Measurements from ENCODE around the gene HMGB2. TPM values are rescaled to one million over a fixed set of nuclear protein-coding genes. Genes with fewer than 3 reads are reported as not detected.

Gene HMGB2
- total RNA-seq, 4 donors from 2014 or later = 9.4 to 34.9 (median 29.1) TPM

GRCh38 chr4:173288296-173288695 is 45.9 kb downstream of the HMGB2 start:
- 67 to 75% methylated on average over 1 to 4 of the region's 4 CpGs for WGBS, 2 donors (ENCODE audit: low coverage in 1 of 2)
- H3K4me3 ChIP-seq = no peak overlapping the region
- H3K27ac ChIP-seq = no peak overlapping the region
- in situ Hi-C loops (cut with MboI; ENCODE audit: low pct_ligation_motif_present in 1 of 4, low pct_unique_long_range_greater_than_20kb in 1 of 4, low sequenced_read_pairs in 3 of 4) = no loop called here
- intact Hi-C loops (cut with DNase I; ENCODE audit: low total_unique reads) = no loop called here
- H3K36me3 ChIP-seq = peaks cover 0 to 9% (median 4%) of the 10 kb centered on the region in 4 donors
- H3K4me1 ChIP-seq = peaks cover 0 to 14% (median 4%) of the 10 kb centered on the region in 4 donors
- TF ChIP-seq CTCF (IDR thresholded peaks at IDR 0.05) = peak; percentile 43 to 52 (median 51)
- TF ChIP-seq POLR2A (IDR thresholded peaks at IDR 0.05) = no peak
- DNase-seq = peak; percentile 70
- H3K9me3 ChIP-seq = peaks cover 15 to 21% of the 10 kb centered on the region in 2 donors
- no peaks in the 10 kb centered on the region for H3K27me3 ChIP-seq

- TF ChIP-seq EP300 (IDR thresholded peaks at IDR 0.05; ENCODE audit: low read depth) (no peak), POLR2AphosphoS5 (IDR thresholded peaks at IDR 0.05) (no peak), POLR2A (IDR thresholded peaks at IDR 0.05) (no peak), CTCF (IDR thresholded peaks at IDR 0.05) (no peak)
- WGBS, 2 donors (ENCODE audit: low coverage in 1 of 2) = 100% methylated on average over 2 of the region's 2 CpGs; no CpG with 5 or more reads in 1 of the 2 donors
Measured at GRCh38 chr4:173287486-173287885, 46.7 kb downstream of the HMGB2 start.

GRCh38 chr4:173284463-173284862 is 49.7 kb downstream of the HMGB2 start:
- no peak for TF ChIP-seq POLR2A (IDR thresholded peaks at IDR 0.05)
- no peak overlapping the region for H3K4me3 ChIP-seq
- peaks cover 15 to 21% of the 10 kb centered on the region in 2 donors for H3K9me3 ChIP-seq
- intact Hi-C loops (cut with DNase I; ENCODE audit: low total_unique reads) = no loop called here
- no peaks in the 10 kb centered on the region for H3K27me3 ChIP-seq
- H3K36me3 ChIP-seq = peaks cover 0 to 9% (median 4%) of the 10 kb centered on the region in 4 donors
- H3K27ac ChIP-seq = no peak overlapping the region
- in situ Hi-C loops (cut with MboI; ENCODE audit: low pct_ligation_motif_present in 1 of 4, low pct_unique_long_range_greater_than_20kb in 1 of 4, low sequenced_read_pairs in 3 of 4) = no loop called here
- no peak for DNase-seq
- peaks cover 0 to 9% (median 2%) of the 10 kb centered on the region in 4 donors for H3K4me1 ChIP-seq

More at GRCh38 chr4:173287486-173287885, 46.7 kb downstream of the HMGB2 start:
- H3K4me1 ChIP-seq = peaks cover 0 to 14% (median 4%) of the 10 kb centered on the region in 4 donors
- no peak overlapping the region for H3K27ac ChIP-seq
- intact Hi-C loops (cut with DNase I; ENCODE audit: low total_unique reads) (no loop called here), in situ Hi-C loops (cut with MboI; ENCODE audit: low pct_ligation_motif_present in 1 of 4, low pct_unique_long_range_greater_than_20kb in 1 of 4, low sequenced_read_pairs in 3 of 4) (no loop called here)
- H3K4me3 ChIP-seq = no peak overlapping the region
- DNase-seq = no peak
- peaks cover 15 to 21% of the 10 kb centered on the region in 2 donors for H3K9me3 ChIP-seq
- H3K36me3 ChIP-seq = peaks cover 0 to 9% (median 4%) of the 10 kb centered on the region in 4 donors
- no peaks in the 10 kb centered on the region for H3K27me3 ChIP-seq

GRCh38 chr4:173282626-173283025 is 51.5 kb downstream of the HMGB2 start:
- no peak overlapping the region for H3K4me3 ChIP-seq
- WGBS, 2 donors (ENCODE audit: low coverage in 1 of 2) = 90 to 91% methylated on average over 3 of the region's 3 CpGs
- H3K36me3 ChIP-seq = peaks cover 0 to 9% (median 4%) of the 10 kb centered on the region in 4 donors
- H3K4me1 ChIP-seq = no peaks in the 10 kb centered on the region
- in situ Hi-C loops (cut with MboI; ENCODE audit: low pct_ligation_motif_present in 1 of 4, low pct_unique_long_range_greater_than_20kb in 1 of 4, low sequenced_read_pairs in 3 of 4) = no loop called here
- no peak for DNase-seq
- no peak overlapping the region for H3K27ac ChIP-seq
- TF ChIP-seq POLR2AphosphoS5 (IDR thresholded peaks at IDR 0.05) (no peak), CTCF (IDR thresholded peaks at IDR 0.05) (no peak), EP300 (IDR thresholded peaks at IDR 0.05; ENCODE audit: low read depth) (no peak), POLR2A (IDR thresholded peaks at IDR 0.05) (no peak)
- no peaks in the 10 kb centered on the region for H3K27me3 ChIP-seq
- peaks cover 15 to 21% of the 10 kb centered on the region in 2 donors for H3K9me3 ChIP-seq
- intact Hi-C loops (cut with DNase I; ENCODE audit: low total_unique reads) = no loop called here

- in situ Hi-C loops (cut with MboI; ENCODE audit: low pct_ligation_motif_present in 1 of 4, low pct_unique_long_range_greater_than_20kb in 1 of 4, low sequenced_read_pairs in 3 of 4) (no loop called here), intact Hi-C loops (cut with DNase I; ENCODE audit: low total_unique reads) (no loop called here)
- no peak overlapping the region for H3K4me3 ChIP-seq
- no peaks in the 10 kb centered on the region for H3K4me1 ChIP-seq
- no peaks in the 10 kb centered on the region for H3K27me3 ChIP-seq
- no peak for DNase-seq
- no peak overlapping the region for H3K27ac ChIP-seq
- WGBS, 2 donors (ENCODE audit: low coverage in 1 of 2) = 83 to 93% methylated on average over 2 to 4 of the region's 4 CpGs
- peaks cover 15 to 21% of the 10 kb centered on the region in 2 donors for H3K9me3 ChIP-seq
- H3K36me3 ChIP-seq = peaks cover 0 to 8% (median 4%) of the 10 kb centered on the region in 4 donors
- no peak for TF ChIP-seq CTCF (IDR thresholded peaks at IDR 0.05)
- TF ChIP-seq EP300 (IDR thresholded peaks at IDR 0.05; ENCODE audit: low read depth) = no peak
- no peak for TF ChIP-seq POLR2AphosphoS5 (IDR thresholded peaks at IDR 0.05)
- no peak for TF ChIP-seq POLR2A (IDR thresholded peaks at IDR 0.05)
Measured at GRCh38 chr4:173282256-173282562, 51.9 kb downstream of the HMGB2 start.

Data from transverse colon (tissue), 4 donors.